ENCODE measurements around the gene KPNA6. TPM values are rescaled to one million over a fixed set of nuclear protein-coding genes. Genes with fewer than 3 reads are reported as not detected.

KPNA6 gene
- total and polyA plus RNA-seq, 2 of the 4 experiments (the other 2 are of a cell fraction), result 27.0 to 50.7 TPM

GRCh38 chr1:32137111-32137510 lies 29.3 kb downstream of the KPNA6 start:
- no peak overlapping the region for H3K9ac ChIP-seq (ENCODE audit: low read depth, low read length)
- H3K4me3 ChIP-seq (ENCODE audit: insufficient read depth, low read depth, low read length), result no peak overlapping the region
- ChIA-PET POLR2A (ENCODE audit: unreplicated experiment) (no interaction called here), CTCF (no interaction called here)
- BruUV-seq (replicated peaks), result no TSS peak
- no peak for DNase-seq
- H3K4ac ChIP-seq (ENCODE audit: low read depth, low read length), result no peak overlapping the region
- H2AK5ac ChIP-seq (ENCODE audit: low read depth, low read length), result no peak overlapping the region
- H3K9me3 ChIP-seq (ENCODE audit: control insufficient read depth, insufficient read depth, low read length), result no peaks in the 10 kb centered on the region
- H3K4me1 ChIP-seq (ENCODE audit: control insufficient read depth, insufficient read depth, low read length), result peaks cover 12% of the 10 kb centered on the region
- dilution Hi-C loops (cut with HindIII; ENCODE audit: low sequenced_read_pairs, unreplicated experiment), result no loop called here
- intact Hi-C loops (cut with micrococcal nuclease), result no loop called here
- no peak overlapping the region for H2BK120ac ChIP-seq (ENCODE audit: low read depth, low read length)
- no peak for ATAC-seq (ENCODE audit: low read depth)
- no peak overlapping the region for H2AFZ ChIP-seq (replicated peaks; ENCODE audit: low read length, poor library complexity)
- TF ChIP-seq BHLHE40 (IDR thresholded peaks at IDR 0.05; ENCODE audit: low read depth, low read length) (no peak), USF2 (IDR thresholded peaks at IDR 0.05; ENCODE audit: low read depth, low read length) (no peak), CEBPB (IDR thresholded peaks at IDR 0.05; ENCODE audit: low read depth, low read length) (no peak), MAFK (IDR thresholded peaks at IDR 0.05; ENCODE audit: low read depth, low read length) (no peak), NFE2L2 (IDR thresholded peaks at IDR 0.05; ENCODE audit: low read depth, low read length) (no peak), RAD21 (IDR thresholded peaks at IDR 0.05; ENCODE audit: low read length) (no peak), CHD1 (IDR thresholded peaks at IDR 0.05; ENCODE audit: low read depth, low read length) (no peak), POLR2A (IDR thresholded peaks at IDR 0.05; ENCODE audit: low read depth, low read length) (no peak), RFX5 (IDR thresholded peaks at IDR 0.05; ENCODE audit: low read depth, low read length) (no peak), FOS (IDR thresholded peaks at IDR 0.05; ENCODE audit: low read depth, low read length) (no peak), RCOR1 (IDR thresholded peaks at IDR 0.05; ENCODE audit: insufficient replicate concordance, low read length) (no peak), MAZ (IDR thresholded peaks at IDR 0.05; ENCODE audit: borderline replicate concordance, low read depth, low read length) (no peak), ELK1 (IDR thresholded peaks at IDR 0.05; ENCODE audit: borderline replicate concordance, low read depth, low read length) (no peak), MXI1 (IDR thresholded peaks at IDR 0.05; ENCODE audit: borderline replicate concordance, low read depth, low read length) (no peak)
- TF ChIP-seq, protein P1, sequence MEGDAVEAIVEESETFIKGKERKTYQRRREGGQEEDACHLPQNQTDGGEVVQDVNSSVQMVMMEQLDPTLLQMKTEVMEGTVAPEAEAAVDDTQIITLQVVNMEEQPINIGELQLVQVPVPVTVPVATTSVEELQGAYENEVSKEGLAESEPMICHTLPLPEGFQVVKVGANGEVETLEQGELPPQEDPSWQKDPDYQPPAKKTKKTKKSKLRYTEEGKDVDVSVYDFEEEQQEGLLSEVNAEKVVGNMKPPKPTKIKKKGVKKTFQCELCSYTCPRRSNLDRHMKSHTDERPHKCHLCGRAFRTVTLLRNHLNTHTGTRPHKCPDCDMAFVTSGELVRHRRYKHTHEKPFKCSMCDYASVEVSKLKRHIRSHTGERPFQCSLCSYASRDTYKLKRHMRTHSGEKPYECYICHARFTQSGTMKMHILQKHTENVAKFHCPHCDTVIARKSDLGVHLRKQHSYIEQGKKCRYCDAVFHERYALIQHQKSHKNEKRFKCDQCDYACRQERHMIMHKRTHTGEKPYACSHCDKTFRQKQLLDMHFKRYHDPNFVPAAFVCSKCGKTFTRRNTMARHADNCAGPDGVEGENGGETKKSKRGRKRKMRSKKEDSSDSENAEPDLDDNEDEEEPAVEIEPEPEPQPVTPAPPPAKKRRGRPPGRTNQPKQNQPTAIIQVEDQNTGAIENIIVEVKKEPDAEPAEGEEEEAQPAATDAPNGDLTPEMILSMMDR (conservative IDR thresholded peaks at IDR 0.05; ENCODE audit: low read depth, low read length), result no peak
- H4K91ac ChIP-seq (ENCODE audit: insufficient read depth, low read depth, low read length), result no peak overlapping the region
- no peak overlapping the region for H3K27ac ChIP-seq (ENCODE audit: insufficient read depth, low read length)
- WGBS, 2 experiments (ENCODE audit: extremely low coverage in 2 of 2, insufficient read length in 1 of 2), result 98% methylated on average over 5 of the region's 5 CpGs; no CpG with 5 or more reads in 1 of the 2 experiments
- in situ Hi-C loops (cut with MboI; ENCODE audit: low sequenced_read_pairs), result no loop called here
- peaks cover 39% of the 10 kb centered on the region for H4K20me1 ChIP-seq (ENCODE audit: insufficient read depth, low read length)
- H3K79me1 ChIP-seq (ENCODE audit: low read depth in 1 of 2, low read length in 2 of 2), result peaks cover 22 to 82% of the 10 kb centered on the region in 2 experiments
- no peak overlapping the region for H4K8ac ChIP-seq (ENCODE audit: low read depth in 2 of 2, low read length in 2 of 2)
- no peak overlapping the region for H2BK15ac ChIP-seq (ENCODE audit: low read depth, low read length)
- no peak overlapping the region for H4K5ac ChIP-seq (ENCODE audit: low read depth, low read length)
- H2AK9ac ChIP-seq (replicated peaks; ENCODE audit: low read depth, low read length, poor library complexity), result no peak overlapping the region
- H3K4me2 ChIP-seq (ENCODE audit: low read depth, low read length), result no peak overlapping the region
- peaks cover 13% of the 10 kb centered on the region for H3K9me1 ChIP-seq (ENCODE audit: insufficient read depth, low read length)
- H3K23ac ChIP-seq (ENCODE audit: low read depth, low read length), result no peak overlapping the region
- H3K27me3 ChIP-seq (ENCODE audit: control insufficient read depth, insufficient read depth, low read length), result no peaks in the 10 kb centered on the region
- no peak overlapping the region for H3K18ac ChIP-seq (ENCODE audit: low read depth, low read length)
- H3K56ac ChIP-seq (ENCODE audit: extremely low read depth, insufficient read depth, low read length), result no peak overlapping the region
- H2BK5ac ChIP-seq (ENCODE audit: low read depth, low read length, poor library complexity, severe bottlenecking), result no peak overlapping the region
- no peak overlapping the region for H3K14ac ChIP-seq (replicated peaks; ENCODE audit: low read depth, low read length)
- H3K36me3 ChIP-seq (ENCODE audit: control insufficient read depth, insufficient read depth, low read length), result no peaks in the 10 kb centered on the region
- no peak overlapping the region for H2BK20ac ChIP-seq (ENCODE audit: low read depth, low read length)

All from IMR-90 (cell line).